WERI-Rb-1 (cell line): ENCODE data around the gene PCDH20.
"Not testable (repeated sequence)": the region's sequence is repeated elsewhere in the genome, so short reads cannot be mapped to it uniquely, and the experiment has no call there.

Experiments used
- DNase-seq: peaks from one replicate; pipeline ENCODE4 v3.0.0-alpha.2; 2020
- H3K27ac ChIP-seq: fragments of 250-450 bp; sonication (Bioruptor Pico); 2 replicates; pipeline ENCODE4 v1.5.1; 2020; ENCODE audit warnings: mild to moderate bottlenecking, moderate library complexity
- H3K27me3 ChIP-seq: fragments of 250-450 bp; sonication (Bioruptor Pico); 2 replicates; pipeline ENCODE4 v1.5.1; 2021; ENCODE audit warnings: mild to moderate bottlenecking, low read depth, moderate library complexity; ENCODE audit not compliant: insufficient read depth, severe bottlenecking
- H3K36me3 ChIP-seq: fragments of 250-450 bp; sonication (Bioruptor Pico); 2 replicates; pipeline ENCODE4 v1.5.1; 2020; ENCODE audit warnings: mild to moderate bottlenecking, moderate library complexity
- H3K4me3 ChIP-seq: 2 replicates; pipeline ENCODE4 v1.5.1; 2011; ENCODE audit warnings: low read depth, mild to moderate bottlenecking, control low read depth, low read length
- H3K9me3 ChIP-seq: fragments of 250-450 bp; sonication (Bioruptor Pico); 2 replicates; pipeline ENCODE4 v1.5.1; 2021; ENCODE audit warnings: mild to moderate bottlenecking, moderate library complexity; ENCODE audit not compliant: severe bottlenecking
- CTCF ChIP-seq: IDR thresholded peaks from 2 replicates; pipeline ENCODE4 v1.5.1; 2011; ENCODE audit warnings: low read depth, mild to moderate bottlenecking, control low read depth, inconsistent platforms, low read length

Gene PCDH20

GRCh38 chr13:61383111-61383510 is 32.5 kb downstream of the PCDH20 start:
- TF ChIP-seq CTCF = no peak
- Histone ChIP-seq H3K27me3 (no peaks in the 10 kb centered on the region), H3K9me3 (no peaks in the 10 kb centered on the region), H3K36me3 (no peaks in the 10 kb centered on the region), H3K27ac (no peak overlapping the region), H3K4me3 (no peak overlapping the region)
- DNase-seq = no peak

GRCh38 chr13:61370520-61370919 is 45.1 kb downstream of the PCDH20 start:
- no peak for TF ChIP-seq CTCF
- no peaks in the 10 kb centered on the region for H3K27me3 ChIP-seq
- H3K4me3 ChIP-seq = no peak overlapping the region
- H3K36me3 ChIP-seq = no peaks in the 10 kb centered on the region
- no peak for DNase-seq
- H3K9me3 ChIP-seq = no peaks in the 10 kb centered on the region
- H3K27ac ChIP-seq = no peak overlapping the region

- not testable (repeated sequence) for H3K4me3 ChIP-seq, H3K27me3 ChIP-seq, DNase-seq, H3K9me3 ChIP-seq, H3K27ac ChIP-seq, H3K36me3 ChIP-seq
Observed at GRCh38 chr13:61364690-61365089, 51.0 kb downstream of the PCDH20 start.

GRCh38 chr13:61362522-61362921 is 53.1 kb downstream of the PCDH20 start:
- H3K4me3 ChIP-seq = no peak overlapping the region
- H3K36me3 ChIP-seq = no peaks in the 10 kb centered on the region
- no peak for TF ChIP-seq CTCF
- no peaks in the 10 kb centered on the region for H3K9me3 ChIP-seq
- DNase-seq = no peak
- H3K27me3 ChIP-seq = no peaks in the 10 kb centered on the region
- no peak overlapping the region for H3K27ac ChIP-seq
